Activated gamma-delta T cell treated with Interleukin-2 at 50 U/mL for 16 hours (primary cell): Measurements from ENCODE around the gene PCSK5.
"Not testable (repeated sequence)": the region's sequence is repeated elsewhere in the genome, so short reads cannot be mapped to it uniquely, and the experiment has no call there.

Experiments used
- DNase-seq: peaks from one replicate; pipeline ENCODE4 v3.0.0-alpha.2; 2020

PCSK5 gene

GRCh38 chr9:75891277-75891741 lies 836 bp downstream of the PCSK5 start:
- DNase-seq = peak; percentile 15

- no peak for DNase-seq
Measured at GRCh38 chr9:75891771-75892215, 1.3 kb downstream of the PCSK5 start.

GRCh38 chr9:75892216-75892911 lies 1.9 kb downstream of the PCSK5 start:
- no peak for DNase-seq

- no peak for DNase-seq
Measured at GRCh38 chr9:75893106-75893505, 2.6 kb downstream of the PCSK5 start.

GRCh38 chr9:75894566-75894965 lies 4.1 kb downstream of the PCSK5 start:
- no peak for DNase-seq

- no peak for DNase-seq
Measured at GRCh38 chr9:75895112-75895511, 4.6 kb downstream of the PCSK5 start.

- no peak for DNase-seq
Measured at GRCh38 chr9:75896193-75896592, 5.7 kb downstream of the PCSK5 start.

- not testable (repeated sequence) for DNase-seq
Measured at GRCh38 chr9:75900893-75901524, 10.5 kb downstream of the PCSK5 start.

- no peak for DNase-seq
Measured at GRCh38 chr9:75903785-75904360, 13.4 kb downstream of the PCSK5 start.

GRCh38 chr9:75904364-75904763 lies 13.9 kb downstream of the PCSK5 start:
- no peak for DNase-seq

GRCh38 chr9:75906531-75906930 lies 16.1 kb downstream of the PCSK5 start:
- no peak for DNase-seq

- no peak for DNase-seq
Measured at GRCh38 chr9:75907329-75907728, 16.9 kb downstream of the PCSK5 start.

GRCh38 chr9:75907923-75908322 lies 17.4 kb downstream of the PCSK5 start:
- no peak for DNase-seq

GRCh38 chr9:75909776-75910175 lies 19.3 kb downstream of the PCSK5 start:
- DNase-seq = no peak

GRCh38 chr9:75910731-75911130 lies 20.3 kb downstream of the PCSK5 start:
- DNase-seq = no peak

GRCh38 chr9:75911390-75911789 lies 20.9 kb downstream of the PCSK5 start:
- no peak for DNase-seq

GRCh38 chr9:75912951-75913350 lies 22.5 kb downstream of the PCSK5 start:
- DNase-seq = no peak

- DNase-seq = no peak
Measured at GRCh38 chr9:75914002-75914401, 23.5 kb downstream of the PCSK5 start.

- DNase-seq = no peak
Measured at GRCh38 chr9:75914883-75915452, 24.5 kb downstream of the PCSK5 start.

GRCh38 chr9:75918154-75918553 lies 27.7 kb downstream of the PCSK5 start:
- no peak for DNase-seq

GRCh38 chr9:75918909-75919308 lies 28.4 kb downstream of the PCSK5 start:
- no peak for DNase-seq

GRCh38 chr9:75921391-75922127 lies 31.1 kb downstream of the PCSK5 start:
- no peak for DNase-seq

- DNase-seq = no peak
Measured at GRCh38 chr9:75926385-75926784, 35.9 kb downstream of the PCSK5 start.
